Measurements from ENCODE around the gene WNT2. TPM values are rescaled to one million over a fixed set of nuclear protein-coding genes. Genes with fewer than 3 reads are reported as not detected.

Gene WNT2
- total RNA-seq, 1 donor from 2014 or later = 0.07 TPM

GRCh38 chr7:117241088-117241487, 81.8 kb downstream of the WNT2 start:
- DNase-seq (ENCODE audit: low read depth) (no peak), FAIRE-seq (no peak)
- Mint-ChIP-seq H3K4me3 (ENCODE audit: unreplicated experiment) (no peak overlapping the region), H3K36me3 (ENCODE audit: low read depth, unreplicated experiment) (no peaks in the 10 kb centered on the region), H3K27me3 (ENCODE audit: low read depth, unreplicated experiment) (no peaks in the 10 kb centered on the region), H3K27ac (ENCODE audit: unreplicated experiment) (no peak overlapping the region), H3K9me3 (ENCODE audit: unreplicated experiment) (peaks cover 5% of the 10 kb centered on the region), H3K4me1 (ENCODE audit: low read depth, unreplicated experiment) (no peaks in the 10 kb centered on the region)
- Histone ChIP-seq H3K9me3 (ENCODE audit: insufficient read depth, low read depth, low read length) (no peaks in the 10 kb centered on the region), H3K27ac (ENCODE audit: low read depth, low read length) (no peak overlapping the region), H3K27me3 (ENCODE audit: insufficient read depth, low read length) (no peaks in the 10 kb centered on the region), H3K9ac (ENCODE audit: low read length) (no peak overlapping the region), H4K20me1 (ENCODE audit: insufficient read depth, low read length) (no peaks in the 10 kb centered on the region), H3K36me3 (ENCODE audit: insufficient read depth, low read length) (no peaks in the 10 kb centered on the region), H3K4me1 (ENCODE audit: insufficient read depth, low read length) (no peaks in the 10 kb centered on the region), H3K4me3 (ENCODE audit: insufficient read depth, low read depth, low read length) (no peak overlapping the region), H3K79me2 (ENCODE audit: insufficient read depth, low read length) (no peaks in the 10 kb centered on the region), H3K4me2 (ENCODE audit: low read length) (no peak overlapping the region), H2AFZ (ENCODE audit: low read depth, low read length) (no peak overlapping the region)
- no peak for TF ChIP-seq EZH2 (IDR thresholded peaks at IDR 0.05; ENCODE audit: insufficient read depth, low read length)
- TF ChIP-seq CTCF (IDR thresholded peaks at IDR 0.05; ENCODE audit: insufficient read depth, low read depth, low read length) = no peak

- Mint-ChIP-seq H3K36me3 (ENCODE audit: low read depth, unreplicated experiment) (no peaks in the 10 kb centered on the region), H3K4me3 (ENCODE audit: unreplicated experiment) (no peak overlapping the region), H3K27me3 (ENCODE audit: low read depth, unreplicated experiment) (no peaks in the 10 kb centered on the region), H3K4me1 (ENCODE audit: low read depth, unreplicated experiment) (no peaks in the 10 kb centered on the region), H3K27ac (ENCODE audit: unreplicated experiment) (no peak overlapping the region), H3K9me3 (ENCODE audit: unreplicated experiment) (peaks cover 3% of the 10 kb centered on the region)
- Histone ChIP-seq H3K4me2 (ENCODE audit: low read length) (no peak overlapping the region), H3K27me3 (ENCODE audit: insufficient read depth, low read length) (no peaks in the 10 kb centered on the region), H3K4me3 (ENCODE audit: insufficient read depth, low read depth, low read length) (no peak overlapping the region), H3K79me2 (ENCODE audit: insufficient read depth, low read length) (no peaks in the 10 kb centered on the region), H2AFZ (ENCODE audit: low read depth, low read length) (no peak overlapping the region), H3K9ac (ENCODE audit: low read length) (no peak overlapping the region), H4K20me1 (ENCODE audit: insufficient read depth, low read length) (no peaks in the 10 kb centered on the region), H3K36me3 (ENCODE audit: insufficient read depth, low read length) (no peaks in the 10 kb centered on the region), H3K27ac (ENCODE audit: low read depth, low read length) (no peak overlapping the region), H3K4me1 (ENCODE audit: insufficient read depth, low read length) (no peaks in the 10 kb centered on the region), H3K9me3 (ENCODE audit: insufficient read depth, low read depth, low read length) (no peaks in the 10 kb centered on the region)
- no peak for TF ChIP-seq EZH2 (IDR thresholded peaks at IDR 0.05; ENCODE audit: insufficient read depth, low read length)
- no peak for TF ChIP-seq CTCF (IDR thresholded peaks at IDR 0.05; ENCODE audit: insufficient read depth, low read depth, low read length)
- no peak for DNase-seq (ENCODE audit: low read depth)
- FAIRE-seq = no peak
Observed at GRCh38 chr7:117238937-117239336, 83.9 kb downstream of the WNT2 start.

GRCh38 chr7:117238472-117238871, 84.4 kb downstream of the WNT2 start:
- H3K27ac Mint-ChIP-seq (ENCODE audit: unreplicated experiment) = no peak overlapping the region
- Histone ChIP-seq H4K20me1 (ENCODE audit: insufficient read depth, low read length) (no peaks in the 10 kb centered on the region), H3K27me3 (ENCODE audit: insufficient read depth, low read length) (no peaks in the 10 kb centered on the region), H3K27ac (ENCODE audit: low read depth, low read length) (no peak overlapping the region), H3K4me2 (ENCODE audit: low read length) (no peak overlapping the region), H3K9me3 (ENCODE audit: insufficient read depth, low read depth, low read length) (no peaks in the 10 kb centered on the region), H3K4me3 (ENCODE audit: insufficient read depth, low read depth, low read length) (no peak overlapping the region), H3K36me3 (ENCODE audit: insufficient read depth, low read length) (no peaks in the 10 kb centered on the region), H3K4me1 (ENCODE audit: insufficient read depth, low read length) (no peaks in the 10 kb centered on the region), H3K9ac (ENCODE audit: low read length) (no peak overlapping the region), H2AFZ (ENCODE audit: low read depth, low read length) (no peak overlapping the region), H3K79me2 (ENCODE audit: insufficient read depth, low read length) (no peaks in the 10 kb centered on the region)
- H3K27me3 Mint-ChIP-seq (ENCODE audit: low read depth, unreplicated experiment) = no peaks in the 10 kb centered on the region
- no peaks in the 10 kb centered on the region for H3K36me3 Mint-ChIP-seq (ENCODE audit: low read depth, unreplicated experiment)
- H3K4me3 Mint-ChIP-seq (ENCODE audit: unreplicated experiment) = no peak overlapping the region
- FAIRE-seq = no peak
- H3K9me3 Mint-ChIP-seq (ENCODE audit: unreplicated experiment) = peaks cover 5% of the 10 kb centered on the region
- H3K4me1 Mint-ChIP-seq (ENCODE audit: low read depth, unreplicated experiment) = no peaks in the 10 kb centered on the region
- no peak for DNase-seq (ENCODE audit: low read depth)
- TF ChIP-seq CTCF (IDR thresholded peaks at IDR 0.05; ENCODE audit: insufficient read depth, low read depth, low read length) (no peak), EZH2 (IDR thresholded peaks at IDR 0.05; ENCODE audit: insufficient read depth, low read length) (no peak)
